ENCODE data around the gene ELL2. TPM values are rescaled to one million over a fixed set of nuclear protein-coding genes. Genes with fewer than 3 reads are reported as not detected.
"Not testable (repeated sequence)": the region's sequence is repeated elsewhere in the genome, so short reads cannot be mapped to it uniquely, and the experiment has no call there.

The ELL2 gene
- total RNA-seq, 1 donor: 302 TPM

- no peak for DNase-seq (ENCODE audit: low read depth)
- no peak for TF ChIP-seq CTCF (IDR thresholded peaks at IDR 0.05; ENCODE audit: insufficient read depth, low read depth, low read length)
- H3K4me3 ChIP-seq (ENCODE audit: low read depth, low read length): no peak overlapping the region
Measured at GRCh38 chr5:95853490-95853889, 108.2 kb downstream of the ELL2 start.

- TF ChIP-seq CTCF (IDR thresholded peaks at IDR 0.05; ENCODE audit: insufficient read depth, low read depth, low read length): no peak
- no peak for DNase-seq (ENCODE audit: low read depth)
- H3K4me3 ChIP-seq (ENCODE audit: low read depth, low read length): no peak overlapping the region
Measured at GRCh38 chr5:95852567-95852966, 109.1 kb downstream of the ELL2 start.

- not testable (repeated sequence) for DNase-seq (ENCODE audit: low read depth); H3K4me3 ChIP-seq (ENCODE audit: low read depth, low read length)
Measured at GRCh38 chr5:95851141-95851540, 110.5 kb downstream of the ELL2 start.

GRCh38 chr5:95850391-95850894, 111.2 kb downstream of the ELL2 start:
- peak; percentile 65 for DNase-seq (ENCODE audit: low read depth)
- TF ChIP-seq CTCF (IDR thresholded peaks at IDR 0.05; ENCODE audit: insufficient read depth, low read depth, low read length): no peak
- no peak overlapping the region for H3K4me3 ChIP-seq (ENCODE audit: low read depth, low read length)

GRCh38 chr5:95848701-95849100, 113.0 kb downstream of the ELL2 start:
- no peak for DNase-seq (ENCODE audit: low read depth)

GRCh38 chr5:95847261-95847592, 114.4 kb downstream of the ELL2 start:
- DNase-seq (ENCODE audit: low read depth): no peak
- H3K4me3 ChIP-seq (ENCODE audit: low read depth, low read length): no peak overlapping the region
- no peak for TF ChIP-seq CTCF (IDR thresholded peaks at IDR 0.05; ENCODE audit: insufficient read depth, low read depth, low read length)

More at GRCh38 chr5:95848701-95849100, 113.0 kb downstream of the ELL2 start:
- no peak for TF ChIP-seq CTCF (IDR thresholded peaks at IDR 0.05; ENCODE audit: insufficient read depth, low read depth, low read length)
- H3K4me3 ChIP-seq (ENCODE audit: low read depth, low read length): no peak overlapping the region

- TF ChIP-seq CTCF (IDR thresholded peaks at IDR 0.05; ENCODE audit: insufficient read depth, low read depth, low read length): peak; percentile 93
- no peak overlapping the region for H3K4me3 ChIP-seq (ENCODE audit: low read depth, low read length)
- DNase-seq (ENCODE audit: low read depth): peak; percentile 84
Measured at GRCh38 chr5:95846554-95847260, 114.9 kb downstream of the ELL2 start.
